ENCODE data around the gene TTLL6. TPM values are rescaled to one million over a fixed set of nuclear protein-coding genes. Genes with fewer than 3 reads are reported as not detected.

The TTLL6 gene
- total and polyA plus RNA-seq, 12 donors = 0.06 to 0.73 (median 0.21) TPM; not detected in 8

DNA sequence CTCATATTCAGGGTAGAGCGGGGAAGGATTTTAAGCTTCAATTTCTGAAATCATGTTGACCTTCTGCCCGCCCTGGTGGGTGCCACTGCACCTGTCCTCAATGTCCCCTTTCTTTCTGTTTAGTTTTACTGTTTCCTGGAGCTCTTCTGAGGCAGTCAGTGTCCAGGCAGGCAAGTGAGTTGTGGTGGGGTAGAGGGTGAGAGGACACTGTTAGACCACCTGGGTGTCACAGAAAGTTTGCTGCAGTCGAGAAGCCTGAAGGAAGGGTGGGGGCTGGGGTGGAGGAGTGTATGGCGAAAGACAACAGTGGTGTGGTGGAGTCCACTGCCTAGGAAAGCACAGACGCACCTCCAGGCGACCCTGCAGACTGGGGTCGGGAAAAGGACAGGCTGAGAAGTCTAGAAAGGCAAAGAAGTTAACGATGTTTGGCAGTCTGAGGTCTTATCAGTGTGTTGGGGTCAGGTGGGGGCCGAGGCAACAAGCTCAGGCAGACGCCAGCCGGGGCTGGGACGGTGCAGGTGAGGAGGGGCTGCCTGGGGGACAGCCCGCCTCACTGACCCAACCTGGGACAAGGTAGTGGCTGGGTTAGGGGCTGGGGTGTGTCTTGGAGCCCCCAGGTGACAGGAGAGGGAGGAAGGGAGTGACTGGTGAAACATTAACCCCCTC lies 65.2 kb downstream of the TTLL6 start:
- intact Hi-C loops (cut with DNase I) = no loop called here
- H3K36me3 ChIP-seq = no peaks in the 10 kb centered on the region
- no peak overlapping the region for H3K27ac ChIP-seq
- ATAC-seq = no peak
- TF ChIP-seq CTCF (IDR thresholded peaks at IDR 0.05) = no peak
- peaks cover 0 to 42% (median 8%) of the 10 kb centered on the region in 9 donors for H3K4me1 ChIP-seq
- no peak for DNase-seq
- no peak overlapping the region for H3K4me3 ChIP-seq
- H3K9me3 ChIP-seq = no peaks in the 10 kb centered on the region
- H3K27me3 ChIP-seq = peaks cover 48 to 100% (median 100%) of the 10 kb centered on the region in 7 donors
- WGBS, 2 donors = 3 to 4% methylated on average over 13 of the region's 13 CpGs

GRCh38 chr17:48751172-48751571 lies 65.9 kb downstream of the TTLL6 start:
- DNase-seq = no peak
- intact Hi-C loops (cut with DNase I) = no loop called here
- no peak overlapping the region for H3K4me3 ChIP-seq
- no peak for ATAC-seq
- no peaks in the 10 kb centered on the region for H3K36me3 ChIP-seq
- no peak for TF ChIP-seq CTCF (IDR thresholded peaks at IDR 0.05)
- H3K4me1 ChIP-seq = peaks cover 0 to 42% (median 8%) of the 10 kb centered on the region in 9 donors
- no peaks in the 10 kb centered on the region for H3K9me3 ChIP-seq
- WGBS, 2 donors = 2 to 5% methylated on average over 3 of the region's 3 CpGs
- H3K27ac ChIP-seq = no peak overlapping the region
- peaks cover 48 to 100% (median 99%) of the 10 kb centered on the region in 7 donors for H3K27me3 ChIP-seq

GRCh38 chr17:48749621-48750553 lies 67.1 kb downstream of the TTLL6 start:
- Histone ChIP-seq H3K36me3 (no peaks in the 10 kb centered on the region), H3K4me1 (peaks cover 0 to 29% (median 4%) of the 10 kb centered on the region in 9 donors), H3K27ac (no peak overlapping the region), H3K27me3 (peaks cover 41 to 100% (median 99%) of the 10 kb centered on the region in 7 donors), H3K4me3 (no peak overlapping the region), H3K9me3 (no peaks in the 10 kb centered on the region)
- no peak for ATAC-seq
- intact Hi-C loops (cut with DNase I) = no loop called here
- no peak for DNase-seq
- no peak for TF ChIP-seq CTCF (IDR thresholded peaks at IDR 0.05)
- WGBS, 2 donors = 3 to 8% methylated on average over 32 of the region's 32 CpGs

DNA sequence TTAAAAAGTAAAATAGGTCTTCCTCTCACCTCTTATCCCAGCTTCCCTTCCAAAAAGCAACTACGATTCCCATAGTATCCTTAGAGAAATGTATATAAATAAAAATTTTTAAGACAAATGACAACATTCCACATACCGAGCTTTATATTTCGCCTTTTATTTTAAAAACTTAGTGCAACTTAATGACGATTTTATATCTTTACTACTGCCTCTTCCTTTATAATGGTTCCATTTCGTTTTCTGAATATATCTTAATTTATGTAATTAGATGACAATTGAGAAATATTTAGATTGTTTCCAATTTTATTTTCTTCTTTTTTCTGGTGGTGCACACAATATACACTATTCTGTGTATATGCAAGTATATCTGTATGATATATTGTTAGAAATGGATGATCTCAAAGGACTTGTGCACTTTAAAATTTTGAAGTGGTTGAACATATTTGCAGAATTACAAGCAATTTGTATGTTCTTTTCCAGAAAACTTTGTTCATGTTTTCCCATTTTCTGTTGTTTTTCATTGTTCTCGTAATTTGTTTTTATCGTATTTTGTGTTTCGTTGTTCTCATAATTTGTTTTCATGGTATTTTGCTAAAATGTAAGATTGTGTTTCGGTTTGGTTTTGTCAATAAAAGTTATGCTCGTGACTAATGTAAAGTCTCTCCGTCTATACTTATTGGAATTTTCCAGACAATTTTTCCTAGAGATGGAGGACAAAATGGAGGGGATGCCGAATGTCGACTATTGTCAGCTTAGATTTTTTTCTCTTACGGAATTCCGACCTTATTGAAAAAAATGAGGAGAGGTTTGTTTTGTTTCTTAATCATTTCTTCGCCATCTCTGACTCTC lies 68.1 kb downstream of the TTLL6 start:
- H3K9me3 ChIP-seq = no peaks in the 10 kb centered on the region
- H3K36me3 ChIP-seq = no peaks in the 10 kb centered on the region
- no peak for TF ChIP-seq CTCF (IDR thresholded peaks at IDR 0.05)
- intact Hi-C loops (cut with DNase I) = no loop called here
- peaks cover 35 to 100% (median 99%) of the 10 kb centered on the region in 7 donors for H3K27me3 ChIP-seq
- peaks cover 0 to 20% (median 0%) of the 10 kb centered on the region in 9 donors for H3K4me1 ChIP-seq
- no peak overlapping the region for H3K27ac ChIP-seq
- DNase-seq = no peak
- no peak overlapping the region for H3K4me3 ChIP-seq
- no peak for ATAC-seq
- 19 to 23% methylated on average over 16 of the region's 16 CpGs for whole genome bisulfite sequencing, 2 donors
